ENCODE results near the gene KCTD16. TPM values are rescaled to one million over a fixed set of nuclear protein-coding genes. Genes with fewer than 3 reads are reported as not detected.

KCTD16 gene
- total RNA-seq, 4 donors from 2014 or later = under 0.01 to 0.19 (median 0.17) TPM; not detected in 1

Small RNA genes within 50 kb of the gene (small RNA-seq; reads per million reads assigned to genes)
- gene CKS1BP5 (not detected), gene RN7SL87P (not detected)

Other genes starting within 250 kb of the KCTD16 start
- 10 to 100 TPM; 29.6 to 47.9 (median 39.8) TPM for gene YIPF5, start 214 bp upstream of the KCTD16 start, total RNA-seq

Measured in subcutaneous adipose tissue (tissue), 4 donors.